Uterus (tissue), 2 donors: ENCODE measurements around the gene CDC20.

Experiments used
- POLR2A ChIP-seq, 2 donors: fragments of 450-650 bp; IDR thresholded peaks; one replicate each; pipeline ENCODE4 v1.6.1; 2016; ENCODE audit warnings: antibody characterized with exemption in 2 of 2, mild to moderate bottlenecking in 1 of 2, moderate library complexity in 1 of 2
- TF ChIP-seq, protein P1 (sequence below), 4 experiments: fragments of 200-600 bp in 2 of 4; fragments of 450-650 bp in 2 of 4; sonication (generic) in 2 of 4; IDR thresholded peaks; one replicate each; pipeline ENCODE4 v1.5.1; 2016 to 2019; ENCODE audit warnings: antibody characterized with exemption in 4 of 4, mild to moderate bottlenecking in 2 of 4, moderate library complexity in 1 of 4

DNA sequence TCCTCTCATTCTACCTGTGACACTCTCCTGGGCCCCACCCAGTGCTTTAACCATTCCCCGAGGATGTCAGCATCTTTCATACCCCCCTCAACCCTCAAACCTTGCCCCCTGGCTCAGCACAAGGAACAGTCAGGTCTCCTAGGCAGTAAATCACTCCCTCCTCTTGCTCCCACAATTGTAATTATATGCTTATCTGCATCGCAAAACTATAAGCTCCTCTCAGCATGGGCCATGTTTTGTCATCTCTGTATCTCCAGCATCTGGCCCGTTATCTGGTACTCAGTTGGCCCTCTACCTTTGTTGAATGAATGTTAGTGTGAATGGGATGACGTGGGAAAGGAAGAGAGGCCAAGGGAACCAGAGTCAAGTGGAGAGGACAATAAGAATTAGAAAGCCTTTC is 11.8 kb downstream of the CDC20 start:
- TF ChIP-seq, protein P1, sequence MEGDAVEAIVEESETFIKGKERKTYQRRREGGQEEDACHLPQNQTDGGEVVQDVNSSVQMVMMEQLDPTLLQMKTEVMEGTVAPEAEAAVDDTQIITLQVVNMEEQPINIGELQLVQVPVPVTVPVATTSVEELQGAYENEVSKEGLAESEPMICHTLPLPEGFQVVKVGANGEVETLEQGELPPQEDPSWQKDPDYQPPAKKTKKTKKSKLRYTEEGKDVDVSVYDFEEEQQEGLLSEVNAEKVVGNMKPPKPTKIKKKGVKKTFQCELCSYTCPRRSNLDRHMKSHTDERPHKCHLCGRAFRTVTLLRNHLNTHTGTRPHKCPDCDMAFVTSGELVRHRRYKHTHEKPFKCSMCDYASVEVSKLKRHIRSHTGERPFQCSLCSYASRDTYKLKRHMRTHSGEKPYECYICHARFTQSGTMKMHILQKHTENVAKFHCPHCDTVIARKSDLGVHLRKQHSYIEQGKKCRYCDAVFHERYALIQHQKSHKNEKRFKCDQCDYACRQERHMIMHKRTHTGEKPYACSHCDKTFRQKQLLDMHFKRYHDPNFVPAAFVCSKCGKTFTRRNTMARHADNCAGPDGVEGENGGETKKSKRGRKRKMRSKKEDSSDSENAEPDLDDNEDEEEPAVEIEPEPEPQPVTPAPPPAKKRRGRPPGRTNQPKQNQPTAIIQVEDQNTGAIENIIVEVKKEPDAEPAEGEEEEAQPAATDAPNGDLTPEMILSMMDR (IDR thresholded peaks at IDR 0.05): no peak
- no peak for TF ChIP-seq POLR2A (IDR thresholded peaks at IDR 0.05)
